Amygdala (tissue), 56 donors: ENCODE measurements around the gene PLXDC2.

Experiments used
- DNase-seq, 56 donors: peaks; one replicate each; lab custom pipeline; 2025; lab: John Stamatoyannopoulos, UW

Gene PLXDC2

DNA sequence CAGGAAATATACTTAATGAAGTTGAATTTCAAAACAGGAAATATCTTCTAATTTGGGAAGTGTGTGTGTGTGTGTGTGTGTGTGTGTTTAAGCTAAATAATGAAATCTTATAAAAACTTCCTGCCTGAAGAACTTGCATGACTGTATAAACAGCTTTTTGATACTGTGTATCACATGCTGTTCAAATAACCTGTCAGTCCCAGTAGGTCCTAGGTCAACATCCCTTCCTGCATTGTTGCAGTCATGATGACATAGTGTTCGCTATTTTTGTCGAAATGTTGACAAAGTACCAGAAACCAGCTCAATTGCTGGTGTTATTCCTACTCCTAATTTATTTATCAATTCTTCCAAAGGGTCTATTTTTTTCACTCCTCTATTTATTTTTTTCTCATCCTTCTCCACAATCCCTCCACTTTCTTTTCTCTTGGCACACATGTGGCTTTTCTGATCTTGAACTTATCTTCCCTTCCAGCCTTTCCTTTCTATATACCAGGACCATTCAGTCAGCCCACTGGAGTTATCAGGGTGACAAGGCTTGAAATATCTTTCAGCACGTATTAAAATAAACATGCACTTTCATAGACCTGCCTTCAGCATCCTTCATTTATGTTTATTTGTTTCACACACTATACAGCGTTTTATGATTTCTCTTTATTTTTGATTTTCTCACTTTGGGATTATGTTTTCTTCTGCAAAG, 115.8 kb downstream of the PLXDC2 start:
- DNase-seq: no peak

- DNase-seq: no peak
Observed at GRCh38 chr10:19932806-19933371, 116.7 kb downstream of the PLXDC2 start.

DNA sequence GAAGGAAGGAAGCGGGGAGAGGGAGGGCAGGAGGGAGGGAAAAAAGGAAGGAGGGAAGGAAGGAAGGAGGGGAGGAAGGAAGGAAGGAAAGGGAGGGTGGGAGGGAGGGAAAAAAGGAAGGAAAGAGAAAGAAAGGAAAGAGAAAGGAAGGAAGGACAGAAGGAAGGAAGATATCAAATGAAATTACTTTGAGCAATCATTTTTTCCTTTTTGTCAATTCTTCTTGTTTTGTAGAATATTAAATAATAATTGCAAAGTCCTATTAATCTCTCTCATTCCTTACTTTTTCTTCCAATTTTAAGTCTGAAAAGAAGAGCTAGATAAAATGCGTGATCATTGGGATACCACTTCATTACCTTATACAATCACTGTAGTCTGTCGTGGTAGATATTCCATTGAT, 117.5 kb downstream of the PLXDC2 start:
- no peak for DNase-seq

- no peak for DNase-seq
Observed at GRCh38 chr10:19935176-19935575, 118.9 kb downstream of the PLXDC2 start.

- DNase-seq: no peak
Observed at GRCh38 chr10:19936289-19936688, 120.1 kb downstream of the PLXDC2 start.

DNA sequence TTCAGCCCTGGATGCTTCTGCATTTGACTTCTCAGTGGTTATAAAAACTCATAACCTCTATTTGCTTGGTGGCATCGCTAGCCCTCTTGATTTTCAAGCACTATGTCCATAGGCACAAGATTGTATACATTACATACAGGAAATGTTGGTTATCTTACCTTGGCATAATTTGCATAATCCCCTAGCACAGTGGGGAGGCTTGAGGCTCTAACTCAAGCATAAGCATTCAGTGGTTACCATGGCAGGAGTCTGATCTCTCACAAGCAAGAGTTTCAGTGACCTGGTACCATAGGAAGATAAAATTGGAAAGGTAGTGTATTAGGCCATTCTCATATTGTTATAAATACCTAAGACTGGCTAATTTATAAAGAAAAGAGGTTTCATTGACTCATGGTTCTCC, 121.8 kb downstream of the PLXDC2 start:
- no peak for DNase-seq

DNA sequence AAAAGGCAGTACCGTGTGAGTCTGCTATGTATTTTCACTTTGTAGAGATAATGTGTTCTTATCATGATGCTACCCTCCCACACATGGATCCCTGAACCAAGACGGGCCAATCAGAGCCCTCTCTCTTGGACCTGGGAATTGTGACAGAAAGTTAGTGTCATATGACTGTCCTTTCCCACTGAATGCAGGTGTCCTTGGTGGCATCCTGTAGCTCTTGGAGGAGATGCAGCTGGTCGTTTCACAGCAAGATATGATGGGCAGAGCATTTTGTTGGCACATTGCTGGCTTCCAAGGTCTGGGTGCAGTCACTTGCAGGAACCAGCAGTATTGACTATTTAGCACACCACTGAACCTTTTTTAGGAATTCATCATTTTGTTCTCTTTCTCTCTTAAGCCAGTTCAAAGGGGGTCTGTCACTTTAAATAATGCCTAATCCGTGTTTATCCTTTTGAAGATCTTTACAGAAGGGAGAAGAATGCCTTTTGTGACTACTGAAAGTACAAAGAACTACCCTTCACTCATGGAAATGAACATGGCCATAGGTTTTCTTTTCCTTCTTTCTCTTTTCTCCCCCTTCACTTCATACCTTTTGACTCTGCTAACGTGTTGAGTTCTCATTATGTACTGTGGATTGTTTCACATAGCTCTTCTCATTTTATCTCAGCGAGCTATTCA, 125.1 kb downstream of the PLXDC2 start:
- no peak for DNase-seq

DNA sequence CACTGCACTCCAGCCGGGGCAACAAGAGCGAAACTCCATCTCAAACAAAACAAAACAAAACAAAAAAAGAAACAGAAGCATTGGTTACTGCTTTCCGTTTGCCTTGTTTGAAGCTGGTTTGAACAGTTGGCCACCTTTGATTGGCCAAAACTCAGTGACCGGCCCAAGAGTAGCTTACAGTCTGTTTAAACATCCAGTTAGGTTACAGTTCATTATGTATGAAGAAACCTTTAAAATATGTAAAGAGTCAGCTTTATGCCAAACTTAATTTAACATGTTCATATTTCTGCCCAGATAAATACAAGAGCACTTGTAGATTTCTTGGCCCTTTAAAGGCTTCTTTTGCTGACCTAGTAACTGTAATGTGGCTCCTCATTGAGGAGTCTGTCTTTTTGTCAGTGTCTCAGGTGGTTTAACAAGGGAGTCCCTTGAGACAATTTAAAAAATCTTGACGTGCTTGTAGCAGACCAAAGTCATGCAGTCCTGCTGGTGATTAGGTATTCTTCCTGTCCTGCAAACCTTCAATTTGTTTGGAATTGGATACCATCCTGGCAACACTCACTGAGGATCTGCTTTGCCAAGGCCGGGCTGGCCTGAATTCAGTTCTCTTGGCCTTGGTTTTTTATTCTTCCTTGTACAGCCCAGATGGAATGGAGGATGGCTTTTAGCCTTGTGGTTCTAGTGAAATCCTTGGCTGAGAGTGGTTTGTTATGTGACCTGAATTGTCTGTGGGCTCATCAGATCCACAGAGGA, 128.9 kb downstream of the PLXDC2 start:
- peak in 15 of 56 donors; percentile 8 to 57 (median 27) for DNase-seq

- no peak for DNase-seq
Observed at GRCh38 chr10:19946245-19946644, 130.0 kb downstream of the PLXDC2 start.

DNA sequence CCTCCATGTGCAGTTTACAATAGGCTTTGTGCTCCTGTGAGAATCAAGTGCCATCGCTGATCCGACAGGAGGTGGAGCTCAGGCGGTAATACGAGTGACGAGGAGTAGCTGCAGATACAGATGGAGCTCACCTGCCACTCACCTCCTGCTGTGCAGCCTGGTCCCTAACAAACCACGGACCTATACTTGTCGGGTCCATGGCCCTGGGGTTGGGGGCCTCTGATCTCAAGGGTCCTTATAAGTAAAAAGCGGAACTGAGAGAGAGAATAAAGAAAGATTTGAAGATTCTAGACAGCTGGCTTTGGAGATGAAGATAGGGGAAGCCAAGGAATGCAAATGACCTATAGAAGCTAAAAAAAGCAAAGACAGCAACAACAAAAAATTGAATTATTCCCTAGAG, 130.6 kb downstream of the PLXDC2 start:
- no peak for DNase-seq

GRCh38 chr10:19947215-19947614, 131.0 kb downstream of the PLXDC2 start:
- no peak for DNase-seq

DNA sequence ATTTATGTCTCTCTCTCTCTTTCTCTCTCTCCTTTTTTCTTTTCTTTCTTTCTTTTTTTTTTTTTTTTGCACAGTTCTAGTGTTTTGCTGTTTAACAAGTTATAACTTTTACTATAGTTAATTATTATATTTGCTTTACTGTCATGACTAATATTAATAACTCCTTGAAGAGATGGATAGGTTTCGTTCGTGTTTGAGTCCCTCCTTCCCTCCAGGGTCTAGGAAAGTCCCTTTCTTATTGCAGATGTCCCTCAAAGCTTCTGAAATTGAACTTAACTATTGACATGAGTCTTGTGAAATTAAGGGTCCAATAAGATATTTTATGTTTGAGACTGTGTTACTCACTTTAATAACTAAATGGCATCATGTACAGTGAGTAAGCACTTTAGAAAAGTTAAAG, 131.4 kb downstream of the PLXDC2 start:
- DNase-seq: no peak

DNA sequence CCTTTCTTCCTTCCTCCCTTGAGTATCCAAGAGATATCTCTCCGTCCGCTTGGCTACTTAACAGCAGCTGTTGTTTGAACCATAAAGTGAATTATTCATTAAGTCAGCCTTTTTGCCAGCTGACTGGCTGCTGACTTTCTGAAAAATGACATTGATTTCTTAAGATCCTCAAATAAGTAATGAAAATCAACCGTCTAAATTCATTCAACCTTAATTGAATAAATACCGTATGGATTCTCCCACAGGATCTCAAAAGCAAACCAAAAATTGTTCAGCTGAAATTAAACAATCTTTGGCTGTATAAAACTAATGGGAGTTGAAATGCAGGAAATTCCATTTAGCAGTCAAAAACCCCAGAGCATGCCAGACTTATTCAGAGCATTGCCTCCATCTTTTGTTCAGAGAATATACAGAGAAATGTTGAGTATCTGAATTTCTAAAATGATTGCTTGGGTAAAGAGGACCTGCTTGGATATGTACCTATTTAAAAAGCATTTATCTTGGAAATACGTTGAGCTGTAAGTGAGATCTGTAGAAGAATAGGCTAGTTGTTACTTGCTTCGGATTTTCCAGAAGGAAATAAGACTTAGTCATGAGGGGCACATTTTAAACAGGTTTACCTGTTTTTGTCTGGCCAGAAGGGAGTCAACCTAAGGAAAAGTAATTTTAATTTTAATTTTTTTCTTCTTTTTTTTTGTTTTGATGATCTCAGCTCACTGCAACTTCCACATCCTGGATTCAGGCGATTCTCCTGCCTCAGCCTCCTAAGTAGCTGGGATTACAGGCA, 136.2 kb downstream of the PLXDC2 start:
- no peak for DNase-seq

GRCh38 chr10:19954601-19955000, 138.4 kb downstream of the PLXDC2 start:
- DNase-seq: no peak

- DNase-seq: no peak
Observed at GRCh38 chr10:19956516-19957032, 140.3 kb downstream of the PLXDC2 start.

DNA sequence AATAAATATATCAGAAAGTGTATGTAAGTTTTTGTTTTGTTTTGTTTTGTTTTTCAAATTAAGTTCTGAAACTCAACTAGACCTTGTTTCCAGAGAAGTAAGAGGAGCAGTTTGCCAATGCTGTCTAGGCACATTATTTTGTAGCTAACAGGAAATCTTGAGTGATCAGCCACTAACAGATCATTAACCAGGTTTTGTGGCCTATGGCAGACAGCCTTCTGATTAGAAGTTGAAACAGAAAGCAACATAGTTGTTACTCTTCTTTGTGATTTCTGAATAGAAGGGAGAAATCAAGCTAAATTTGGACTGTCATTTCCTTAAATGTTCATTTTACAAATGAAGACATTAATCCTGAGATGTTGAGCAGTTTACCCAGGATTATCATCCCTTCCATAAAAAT, 142.6 kb downstream of the PLXDC2 start:
- DNase-seq: no peak

DNA sequence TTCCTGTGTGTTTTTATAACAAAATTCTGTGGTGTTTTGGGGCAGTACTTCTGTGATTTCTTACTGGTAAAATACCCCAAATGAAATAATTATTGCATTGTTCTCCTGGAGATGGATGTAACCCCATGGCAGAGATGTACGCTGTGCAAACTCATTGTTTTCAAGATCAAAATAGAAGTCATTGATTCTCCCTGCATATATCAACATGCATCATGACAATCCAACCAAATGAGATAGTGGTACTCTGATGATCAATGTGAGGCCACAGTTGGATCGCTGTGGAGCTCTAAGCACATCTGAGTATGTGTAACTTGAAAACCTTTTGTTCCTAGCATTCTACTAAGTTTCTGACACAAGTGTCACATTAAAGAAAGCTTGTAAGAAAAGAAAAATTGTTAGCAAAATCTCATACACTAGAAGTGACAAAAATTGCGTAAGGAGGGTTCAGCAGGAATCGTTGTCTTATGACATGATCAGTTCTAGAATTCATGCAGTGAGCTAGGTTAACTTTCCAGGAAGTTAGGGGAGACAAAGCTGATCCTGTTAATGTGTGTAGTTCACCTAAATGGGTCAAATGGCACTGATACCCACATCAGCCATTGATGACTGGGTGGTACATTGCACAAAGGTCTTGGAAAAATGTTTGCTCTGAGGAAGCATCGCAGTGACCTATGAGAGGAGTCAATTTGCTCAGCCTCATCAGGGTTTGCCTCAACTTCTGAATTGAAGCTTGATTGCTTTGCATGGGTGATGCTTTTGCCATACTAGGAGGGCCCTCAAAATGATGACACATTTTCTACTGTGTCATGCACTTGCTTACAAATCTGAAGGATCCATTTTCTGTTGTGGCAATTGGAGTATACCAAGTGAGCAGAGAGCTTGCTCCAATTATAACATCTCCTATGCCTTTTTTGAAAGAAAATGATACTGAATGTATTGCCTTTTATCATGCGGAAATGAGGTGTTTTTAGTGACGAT, 145.1 kb downstream of the PLXDC2 start:
- DNase-seq: peak in 14 of 56 donors; percentile 5 to 61 (median 26)

GRCh38 chr10:19964625-19965024, 148.4 kb downstream of the PLXDC2 start:
- DNase-seq: no peak

- DNase-seq: no peak
Observed at GRCh38 chr10:19966751-19967150, 150.5 kb downstream of the PLXDC2 start.
